ENCODE results near the gene NAGA. TPM values are rescaled to one million over a fixed set of nuclear protein-coding genes. Genes with fewer than 3 reads are reported as not detected.

Gene NAGA
- total and polyA plus RNA-seq, 2 donors (not counting 1 experiment from before 2014, with no cell fraction given): 13.2 to 20.2 TPM

GRCh38 chr22:42083119-42083518 lies 12.5 kb upstream of the NAGA start:
- peaks cover 0 to 52% of the 10 kb centered on the region in 2 experiments for H3K36me3 ChIP-seq (replicated peaks in 1 of 2; ENCODE audit: control extremely low read depth in 1 of 2, control insufficient read depth in 1 of 2, extremely low read depth in 1 of 2, insufficient read depth in 2 of 2, low read length in 1 of 2)
- intact Hi-C loops (cut with micrococcal nuclease): no loop called here

DNA sequence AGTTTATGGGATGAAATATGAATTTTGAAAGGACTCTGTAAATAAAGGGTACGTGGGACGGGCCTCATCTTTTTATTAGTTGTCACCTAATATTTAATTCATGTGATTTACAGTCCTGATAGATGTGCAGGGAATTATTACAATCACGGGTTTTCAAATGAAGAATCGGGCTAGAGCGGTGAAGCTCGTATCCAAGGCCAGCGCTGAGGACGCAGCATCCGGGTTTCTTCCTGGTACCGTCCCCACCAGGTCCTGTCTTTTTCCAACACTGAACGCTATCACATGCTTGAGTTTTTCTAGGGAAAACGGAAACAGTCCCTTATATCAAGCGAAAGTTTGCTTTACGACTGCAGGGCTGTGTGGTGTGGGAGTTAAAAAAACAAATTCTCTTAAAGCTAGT lies 9.7 kb upstream of the NAGA start:
- Histone ChIP-seq H3K9me3 (ENCODE audit: control extremely low read depth in 1 of 3, control insufficient read depth in 2 of 3, insufficient read depth in 1 of 3, low read length in 2 of 3) (no peaks in the 10 kb centered on the region), H3K4me3 (ENCODE audit: control extremely low read depth in 1 of 5, extremely low read depth in 1 of 5, insufficient read depth in 1 of 5, low read depth in 2 of 5, low read length in 4 of 5) (peak overlapping the region; percentile 66 to 92 (median 86)), H3K27ac (ENCODE audit: low read length in 2 of 2) (peak overlapping the region; percentile 99), H3K4me2 (replicated peaks; ENCODE audit: low read depth, low read length, poor library complexity, severe bottlenecking) (peak overlapping the region; percentile 88), H3K27me3 (replicated peaks in 1 of 4; ENCODE audit: control extremely low read depth in 1 of 4, control insufficient read depth in 3 of 4, insufficient read depth in 4 of 4, low read length in 3 of 4) (no peaks in the 10 kb centered on the region), H3K36me3 (replicated peaks in 1 of 2; ENCODE audit: control extremely low read depth in 1 of 2, control insufficient read depth in 1 of 2, extremely low read depth in 1 of 2, insufficient read depth in 2 of 2, low read length in 1 of 2) (peaks cover 0 to 34% of the 10 kb centered on the region in 2 experiments), H3K79me2 (ENCODE audit: control insufficient read depth, insufficient read depth, low read length) (peaks cover 58% of the 10 kb centered on the region), H4K20me1 (ENCODE audit: control insufficient read depth, insufficient read depth, low read length, poor library complexity, severe bottlenecking) (peaks cover 7% of the 10 kb centered on the region), H3K4me1 (ENCODE audit: control insufficient read depth in 2 of 2, insufficient read depth in 2 of 2, low read length in 2 of 2) (peaks cover 18 to 25% of the 10 kb centered on the region in 2 donors), H2AFZ (ENCODE audit: insufficient read depth, low read depth, low read length, poor library complexity, severe bottlenecking) (peak overlapping the region; percentile 90), H3K9ac (ENCODE audit: low read length) (peak overlapping the region; percentile 97)
- Mint-ChIP-seq H3K9me3 (ENCODE audit: insufficient read depth) (no peaks in the 10 kb centered on the region), H3K4me3 (peak overlapping the region; percentile 96), H3K27ac (peak overlapping the region; percentile 97), H3K27me3 (no peaks in the 10 kb centered on the region), H3K4me1 (peaks cover 37% of the 10 kb centered on the region)
- ATAC-seq (ENCODE audit: low read depth) (no peak), DNase-seq (no peak)
- 0% methylated on average over 7 of the region's 14 CpGs for WGBS (ENCODE audit: insufficient coverage)
- intact Hi-C loops (cut with micrococcal nuclease): no loop called here
- ChIA-PET POLR2A (interaction anchor here (0.7 to 4.0 kb wide), 7 partner anchors 10 to 575 kb away, joined by 3 to 45 read pairs (median 4); partner anchors contain the start of genes CCDC134, NAGA, NDUFA6 and WBP2NL), CTCF (interaction anchor here (0.9 to 4.0 kb wide), 5 partner anchors 10 to 364 kb away, joined by 3 to 41 read pairs (median 4); partner anchors contain the start of gene NDUFA6)
- TF ChIP-seq, protein P1, sequence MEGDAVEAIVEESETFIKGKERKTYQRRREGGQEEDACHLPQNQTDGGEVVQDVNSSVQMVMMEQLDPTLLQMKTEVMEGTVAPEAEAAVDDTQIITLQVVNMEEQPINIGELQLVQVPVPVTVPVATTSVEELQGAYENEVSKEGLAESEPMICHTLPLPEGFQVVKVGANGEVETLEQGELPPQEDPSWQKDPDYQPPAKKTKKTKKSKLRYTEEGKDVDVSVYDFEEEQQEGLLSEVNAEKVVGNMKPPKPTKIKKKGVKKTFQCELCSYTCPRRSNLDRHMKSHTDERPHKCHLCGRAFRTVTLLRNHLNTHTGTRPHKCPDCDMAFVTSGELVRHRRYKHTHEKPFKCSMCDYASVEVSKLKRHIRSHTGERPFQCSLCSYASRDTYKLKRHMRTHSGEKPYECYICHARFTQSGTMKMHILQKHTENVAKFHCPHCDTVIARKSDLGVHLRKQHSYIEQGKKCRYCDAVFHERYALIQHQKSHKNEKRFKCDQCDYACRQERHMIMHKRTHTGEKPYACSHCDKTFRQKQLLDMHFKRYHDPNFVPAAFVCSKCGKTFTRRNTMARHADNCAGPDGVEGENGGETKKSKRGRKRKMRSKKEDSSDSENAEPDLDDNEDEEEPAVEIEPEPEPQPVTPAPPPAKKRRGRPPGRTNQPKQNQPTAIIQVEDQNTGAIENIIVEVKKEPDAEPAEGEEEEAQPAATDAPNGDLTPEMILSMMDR (IDR thresholded peaks at IDR 0.05): no peak
- TF ChIP-seq EZH2 (IDR thresholded peaks at IDR 0.05; ENCODE audit: borderline replicate concordance, insufficient read depth, low read depth, low read length, poor library complexity, severe bottlenecking): no peak

More at GRCh38 chr22:42083119-42083518, 12.5 kb upstream of the NAGA start:
- ATAC-seq (ENCODE audit: low read depth): no peak
- DNase-seq: no peak
- Histone ChIP-seq H3K27ac (ENCODE audit: low read length in 2 of 2) (no peak overlapping the region), H3K4me2 (replicated peaks; ENCODE audit: low read depth, low read length, poor library complexity, severe bottlenecking) (no peak overlapping the region), H2AFZ (ENCODE audit: insufficient read depth, low read depth, low read length, poor library complexity, severe bottlenecking) (no peak overlapping the region), H3K9me3 (ENCODE audit: control extremely low read depth in 1 of 3, control insufficient read depth in 2 of 3, insufficient read depth in 1 of 3, low read length in 2 of 3) (no peaks in the 10 kb centered on the region), H3K79me2 (ENCODE audit: control insufficient read depth, insufficient read depth, low read length) (peaks cover 76% of the 10 kb centered on the region), H3K27me3 (replicated peaks in 1 of 4; ENCODE audit: control extremely low read depth in 1 of 4, control insufficient read depth in 3 of 4, insufficient read depth in 4 of 4, low read length in 3 of 4) (no peaks in the 10 kb centered on the region), H3K4me1 (ENCODE audit: control insufficient read depth in 2 of 2, insufficient read depth in 2 of 2, low read length in 2 of 2) (peaks cover 18 to 25% of the 10 kb centered on the region in 2 donors), H4K20me1 (ENCODE audit: control insufficient read depth, insufficient read depth, low read length, poor library complexity, severe bottlenecking) (peaks cover 15% of the 10 kb centered on the region), H3K4me3 (ENCODE audit: control extremely low read depth in 1 of 5, extremely low read depth in 1 of 5, insufficient read depth in 1 of 5, low read depth in 2 of 5, low read length in 4 of 5) (no peak overlapping the region), H3K9ac (ENCODE audit: low read length) (no peak overlapping the region)
- no peaks in the 10 kb centered on the region for H3K9me3 Mint-ChIP-seq (ENCODE audit: insufficient read depth)
- POLR2A ChIA-PET: no interaction called here
- H3K27me3 Mint-ChIP-seq: no peaks in the 10 kb centered on the region
- H3K4me3 Mint-ChIP-seq: no peak overlapping the region
- WGBS (ENCODE audit: insufficient coverage): 100% methylated on average over 1 of the region's 4 CpGs
- CTCF ChIA-PET: no interaction called here
- TF ChIP-seq, protein P1 (IDR thresholded peaks at IDR 0.05): no peak
- TF ChIP-seq EZH2 (IDR thresholded peaks at IDR 0.05; ENCODE audit: borderline replicate concordance, insufficient read depth, low read depth, low read length, poor library complexity, severe bottlenecking): no peak
- H3K27ac Mint-ChIP-seq: no peak overlapping the region
- H3K4me1 Mint-ChIP-seq: peaks cover 49% of the 10 kb centered on the region
